ENCODE measurements around the gene FGF14.

Gene FGF14

GRCh38 chr13:102122147-102122546, 279.7 kb downstream of the FGF14 start:
- Histone ChIP-seq H3K27me3 (ENCODE audit: control insufficient read depth, low read length) (no peaks in the 10 kb centered on the region; the same call in 1 of the 2 replicates), H3K36me3 (ENCODE audit: control insufficient read depth, low read length) (no peaks in the 10 kb centered on the region), H4K20me1 (ENCODE audit: control insufficient read depth, insufficient read depth, low read depth, low read length) (no peaks in the 10 kb centered on the region), H3K9me3 (ENCODE audit: control insufficient read depth, insufficient read depth, low read length) (no peaks in the 10 kb centered on the region), H3K27ac (ENCODE audit: low read depth, low read length) (no peak overlapping the region), H3K4me1 (ENCODE audit: control insufficient read depth, low read length) (no peaks in the 10 kb centered on the region), H3F3A (ENCODE audit: control insufficient read depth, insufficient read depth) (no peaks in the 10 kb centered on the region), H3K9me2 (replicated peaks; ENCODE audit: control insufficient read depth, low read length) (no peaks in the 10 kb centered on the region), H3K4me2 (ENCODE audit: low read length) (no peak overlapping the region), H3K4me3 (ENCODE audit: low read length) (no peak overlapping the region), H3K79me2 (ENCODE audit: control insufficient read depth, low read length) (no peaks in the 10 kb centered on the region)
- TF ChIP-seq CTCF (IDR thresholded peaks at IDR 0.05; ENCODE audit: low read depth, low read length, poor library complexity, severe bottlenecking) (no peak), EZH2phosphoT487 (IDR thresholded peaks at IDR 0.05; ENCODE audit: borderline replicate concordance, low read length) (no peak)

- no peaks in the 10 kb centered on the region for H3F3A ChIP-seq (ENCODE audit: control insufficient read depth, insufficient read depth)
- no peaks in the 10 kb centered on the region for H3K79me2 ChIP-seq (ENCODE audit: control insufficient read depth, low read length)
- no peak overlapping the region for H3K4me3 ChIP-seq (ENCODE audit: low read length)
- H3K4me1 ChIP-seq (ENCODE audit: control insufficient read depth, low read length): no peaks in the 10 kb centered on the region
- no peak for TF ChIP-seq CTCF (IDR thresholded peaks at IDR 0.05; ENCODE audit: low read depth, low read length, poor library complexity, severe bottlenecking)
- no peak for TF ChIP-seq EZH2phosphoT487 (IDR thresholded peaks at IDR 0.05; ENCODE audit: borderline replicate concordance, low read length)
- no peak overlapping the region for H3K4me2 ChIP-seq (ENCODE audit: low read length)
- no peaks in the 10 kb centered on the region for H3K36me3 ChIP-seq (ENCODE audit: control insufficient read depth, low read length)
- no peaks in the 10 kb centered on the region for H3K9me2 ChIP-seq (replicated peaks; ENCODE audit: control insufficient read depth, low read length)
- no peak overlapping the region for H3K27ac ChIP-seq (ENCODE audit: low read depth, low read length)
- H3K9me3 ChIP-seq (ENCODE audit: control insufficient read depth, insufficient read depth, low read length): no peaks in the 10 kb centered on the region
- H4K20me1 ChIP-seq (ENCODE audit: control insufficient read depth, insufficient read depth, low read depth, low read length): no peaks in the 10 kb centered on the region
- no peaks in the 10 kb centered on the region for H3K27me3 ChIP-seq (ENCODE audit: control insufficient read depth, low read length)
Measured at GRCh38 chr13:102117175-102117831, 284.5 kb downstream of the FGF14 start.

GRCh38 chr13:102103469-102103868, 298.4 kb downstream of the FGF14 start:
- Histone ChIP-seq H3K27me3 (ENCODE audit: control insufficient read depth, low read length) (no peaks in the 10 kb centered on the region), H3K4me3 (ENCODE audit: low read length) (no peak overlapping the region), H4K20me1 (ENCODE audit: control insufficient read depth, insufficient read depth, low read depth, low read length) (no peaks in the 10 kb centered on the region), H3K4me2 (ENCODE audit: low read length) (no peak overlapping the region), H3K36me3 (ENCODE audit: control insufficient read depth, low read length) (no peaks in the 10 kb centered on the region), H3K9me2 (replicated peaks; ENCODE audit: control insufficient read depth, low read length) (no peaks in the 10 kb centered on the region), H3K4me1 (ENCODE audit: control insufficient read depth, low read length) (no peaks in the 10 kb centered on the region), H3K79me2 (ENCODE audit: control insufficient read depth, low read length) (no peaks in the 10 kb centered on the region), H3K27ac (ENCODE audit: low read depth, low read length) (no peak overlapping the region), H3F3A (ENCODE audit: control insufficient read depth, insufficient read depth) (no peaks in the 10 kb centered on the region), H3K9me3 (ENCODE audit: control insufficient read depth, insufficient read depth, low read length) (no peaks in the 10 kb centered on the region)
- TF ChIP-seq CTCF (IDR thresholded peaks at IDR 0.05; ENCODE audit: low read depth, low read length, poor library complexity, severe bottlenecking): no peak
- no peak for TF ChIP-seq EZH2phosphoT487 (IDR thresholded peaks at IDR 0.05; ENCODE audit: borderline replicate concordance, low read length)

Measured in DOHH2 (cell line).